NCI-H345 (cell line): ENCODE data around the gene GMPPB.
A peak's percentile ranks its signal among the peaks of the same experiment; 100 is the strongest.

ENCODE experiments used
- DNase-seq: peaks from one replicate; lab custom pipeline; 2025; lab: John Stamatoyannopoulos, UW

GMPPB gene

GRCh38 chr3:49729966-49730609, 6.3 kb upstream of the GMPPB start:
- no peak for DNase-seq

- no peak for DNase-seq
Observed at GRCh38 chr3:49727924-49728361, 4.2 kb upstream of the GMPPB start.

DNA sequence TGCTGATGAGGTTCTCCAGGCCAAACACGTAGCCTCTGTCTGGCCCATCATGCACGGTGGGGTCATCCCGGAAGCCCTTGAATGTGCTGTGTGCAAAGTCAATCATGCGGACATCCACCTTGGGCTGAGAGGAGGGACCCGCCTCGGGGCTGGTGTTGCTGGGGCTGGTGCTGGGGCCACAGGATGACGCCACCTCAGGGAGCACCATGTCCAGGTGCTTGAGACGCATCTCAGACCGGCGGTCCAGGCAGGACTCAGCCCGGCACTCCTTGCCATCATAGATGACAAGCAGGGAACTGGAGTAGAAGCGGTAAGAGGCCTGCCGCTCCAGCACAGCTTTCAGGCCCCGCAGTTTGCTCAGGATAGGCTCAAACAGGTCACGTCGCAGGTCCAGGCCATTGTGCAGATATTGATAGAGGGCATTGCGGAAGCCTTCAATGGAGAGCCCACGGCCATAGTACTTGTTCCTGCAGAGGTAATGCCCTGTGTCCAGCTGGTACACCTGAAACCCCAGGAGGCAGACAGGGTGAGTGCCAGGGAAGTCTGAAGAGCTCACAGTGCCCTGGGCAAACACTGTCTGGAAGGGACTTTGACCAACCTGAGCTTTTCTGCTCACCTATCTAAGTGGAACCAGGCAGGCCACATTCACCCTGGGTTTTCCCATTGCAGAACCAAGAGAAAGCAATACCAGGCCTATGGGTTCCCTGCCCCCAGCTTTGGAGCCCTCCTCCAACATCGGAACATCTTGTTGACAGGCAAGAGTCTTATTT, 3.6 kb upstream of the GMPPB start:
- no peak for DNase-seq

GRCh38 chr3:49725906-49726681, 2.3 kb upstream of the GMPPB start:
- DNase-seq = no peak

DNA sequence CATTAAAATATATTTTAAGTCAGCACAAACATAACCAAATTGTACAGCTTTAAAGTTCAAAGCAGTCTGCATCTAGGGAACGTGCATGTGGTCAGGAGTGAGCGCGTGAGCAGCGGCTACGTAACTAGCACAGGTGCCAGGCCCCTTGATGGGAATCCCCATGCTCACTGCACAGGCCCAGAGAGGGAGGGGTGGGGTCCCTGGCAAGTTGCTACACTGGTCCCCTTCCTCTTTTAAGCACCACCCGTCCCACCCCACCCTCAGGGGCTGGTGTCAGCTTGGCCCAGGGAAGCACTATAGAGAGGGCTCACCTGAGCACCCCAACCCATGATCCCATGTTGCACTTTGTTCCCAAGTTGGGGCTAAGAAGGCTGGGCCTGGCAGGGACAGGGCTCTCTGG, 835 bp upstream of the GMPPB start:
- DNase-seq = no peak

- DNase-seq = peak; percentile 34
Observed at GRCh38 chr3:49723296-49723627, 489 bp downstream of the GMPPB start.

GRCh38 chr3:49722896-49723295, 855 bp downstream of the GMPPB start:
- DNase-seq = no peak

DNA sequence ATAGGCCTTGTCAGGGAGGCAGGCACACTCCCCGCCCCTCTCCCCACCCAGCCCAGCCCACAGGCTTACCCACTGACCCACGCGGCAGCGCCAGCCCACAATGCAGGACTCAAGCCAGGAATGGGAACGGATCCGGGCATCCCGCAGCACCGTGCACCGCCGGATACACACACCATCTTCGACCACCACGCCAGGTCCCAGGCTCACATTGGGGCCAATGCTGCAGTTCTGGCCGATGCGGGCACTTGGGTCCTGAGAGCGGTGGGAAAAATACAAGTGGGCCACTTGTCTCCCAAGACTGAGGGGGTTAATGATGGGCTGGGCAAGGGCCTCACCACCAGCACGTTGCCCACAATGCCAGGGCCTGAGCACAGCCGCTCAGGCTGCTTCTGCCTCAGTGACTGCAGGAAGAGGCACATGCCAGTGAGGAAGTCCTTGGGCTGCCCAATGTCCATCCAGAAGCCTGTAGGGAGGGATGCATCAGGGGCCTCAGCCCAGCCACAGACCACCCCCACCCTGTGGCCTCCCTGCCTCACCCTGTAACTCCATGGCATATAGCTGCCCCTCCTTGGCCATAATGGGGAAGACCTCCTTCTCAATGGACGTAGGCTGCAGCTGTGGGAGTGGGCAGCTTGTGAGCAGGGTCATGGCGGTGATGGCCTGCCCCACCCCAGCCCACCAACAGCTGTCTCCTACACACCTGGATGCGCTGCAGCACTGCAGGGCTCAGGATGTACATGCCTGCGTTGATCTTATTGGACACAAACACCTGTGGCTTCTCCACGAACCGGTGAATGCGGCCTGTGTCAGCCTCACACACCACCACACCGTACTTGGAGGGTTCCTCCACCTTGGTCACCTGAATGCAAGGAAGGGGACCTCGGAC, 1.6 kb downstream of the GMPPB start:
- no peak for DNase-seq

DNA sequence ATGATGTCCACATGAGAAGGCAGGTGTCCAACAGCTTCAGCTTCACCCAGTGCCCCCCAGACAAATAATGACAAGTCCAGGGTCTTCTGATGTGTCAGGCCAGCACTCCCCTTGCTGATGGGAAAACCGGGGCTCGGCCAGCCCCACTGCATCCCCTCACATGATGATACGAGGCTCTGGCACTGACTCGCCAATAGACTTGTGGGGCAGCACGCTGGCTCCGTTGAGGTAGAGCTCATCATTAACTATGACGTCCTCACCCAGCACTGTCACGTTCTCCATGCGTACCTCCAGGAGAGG, 2.2 kb downstream of the GMPPB start:
- DNase-seq = no peak

DNA sequence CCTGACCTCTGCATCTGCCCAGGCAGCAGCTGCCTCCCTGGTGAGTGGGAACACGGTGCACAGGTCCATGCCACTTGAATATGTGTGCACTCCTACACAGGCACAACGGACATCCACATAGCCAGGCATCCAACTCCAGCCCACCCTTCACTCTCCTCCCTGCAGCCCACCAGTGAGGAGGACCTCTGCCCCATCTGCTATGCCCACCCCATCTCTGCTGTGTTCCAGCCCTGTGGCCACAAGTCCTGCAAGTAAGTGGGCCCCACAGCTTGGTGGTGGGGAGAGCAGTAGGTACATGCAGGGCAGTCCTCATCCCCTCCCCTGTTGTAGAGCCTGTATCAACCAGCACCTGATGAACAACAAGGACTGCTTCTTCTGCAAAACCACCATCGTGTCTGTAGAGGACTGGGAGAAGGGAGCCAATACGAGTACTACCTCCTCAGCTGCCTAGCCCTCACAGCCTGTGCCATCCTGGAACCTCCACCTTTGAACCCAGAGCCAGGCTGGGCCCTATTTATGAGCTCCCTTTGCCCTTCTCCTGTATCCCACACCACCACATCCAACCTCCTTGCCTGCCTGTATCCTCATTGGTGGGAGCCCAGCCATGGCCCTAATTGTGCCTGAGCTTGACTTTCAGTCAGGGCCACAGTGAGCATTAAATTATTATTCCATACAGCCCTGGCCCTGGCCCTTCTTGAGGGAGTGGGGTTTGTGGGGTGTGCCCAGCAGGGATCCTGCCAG, 2.7 kb downstream of the GMPPB start:
- DNase-seq = no peak

DNA sequence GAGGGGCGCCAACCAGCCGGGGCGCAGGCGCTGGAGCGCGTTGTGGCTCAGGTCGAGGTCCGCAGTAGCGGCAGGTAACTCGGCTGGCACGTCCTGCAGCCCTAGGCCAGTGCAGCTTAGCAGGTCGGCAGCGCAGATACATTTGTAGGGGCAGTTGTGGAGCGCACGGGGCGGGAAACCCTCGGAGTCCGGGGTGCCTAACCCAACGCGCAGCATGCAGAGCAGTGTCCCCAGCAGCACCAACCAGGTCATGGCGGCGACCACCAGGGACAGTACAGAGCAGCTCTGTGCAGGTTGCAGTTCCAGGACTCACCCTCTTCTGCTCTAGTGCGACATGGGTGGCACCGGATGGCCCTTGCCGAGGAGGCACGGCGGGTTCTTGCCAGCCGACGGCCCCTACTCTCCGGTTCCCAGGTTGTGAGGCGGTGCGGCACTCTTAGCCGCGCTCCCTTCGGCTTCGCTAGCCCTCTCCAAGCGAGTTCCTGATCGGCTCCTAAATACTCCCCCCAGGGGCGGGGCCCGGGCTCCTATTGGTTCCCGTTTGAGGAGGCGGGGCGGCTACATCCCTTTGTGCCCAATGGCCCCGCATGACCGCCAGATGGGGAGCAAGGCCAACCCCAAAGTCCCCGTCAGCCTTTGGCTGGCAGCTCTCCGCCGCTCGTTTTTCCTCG, 4.4 kb downstream of the GMPPB start, which contains the start of gene AMIGO3:
AMIGO3 (minus strand) TSS at position 471 of the 671 bp plus-strand sequence; CDS start at position 252, 219 bp downstream.
- peak; percentile 66 for DNase-seq

- no peak for DNase-seq
Observed at GRCh38 chr3:49718858-49719213, 4.9 kb downstream of the GMPPB start.

GRCh38 chr3:49717959-49718857, 5.5 kb downstream of the GMPPB start:
- no peak for DNase-seq

DNA sequence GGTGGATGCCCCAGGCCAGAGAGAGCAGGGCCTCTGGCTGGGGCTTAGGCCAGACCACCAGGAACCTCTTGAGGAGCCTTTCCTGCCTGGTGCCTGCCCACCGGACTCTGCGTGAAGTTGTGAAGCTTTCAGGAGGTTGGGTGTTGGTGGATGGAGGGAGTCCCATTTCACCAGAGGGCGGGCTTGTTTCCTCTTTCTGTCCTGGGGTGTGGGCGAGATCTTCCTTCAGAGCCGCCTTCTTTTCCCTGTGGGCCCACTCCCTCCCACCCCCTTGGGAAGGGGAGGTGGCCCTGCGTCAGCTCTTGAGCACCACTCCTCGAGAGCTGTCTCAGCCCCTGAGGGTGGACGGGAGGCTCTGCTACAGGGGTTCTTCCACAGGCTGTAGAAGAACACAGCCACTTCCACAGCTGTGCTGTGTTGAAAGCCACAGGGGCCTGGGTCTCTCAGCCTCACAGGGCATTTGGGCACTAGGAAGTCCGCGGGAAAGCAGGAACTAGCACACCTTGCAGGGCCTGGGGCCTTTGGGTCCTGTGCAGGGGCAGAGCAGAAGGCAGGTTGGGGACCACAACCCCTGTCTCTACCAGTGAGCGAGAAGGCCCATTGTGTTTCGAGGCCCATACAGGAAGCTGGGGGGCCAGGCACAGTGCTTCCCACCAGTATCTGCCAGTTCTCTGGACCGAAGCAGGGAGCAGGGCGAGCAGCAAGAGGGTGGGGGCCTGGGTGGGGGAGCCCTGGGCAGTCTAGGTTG, 6.4 kb downstream of the GMPPB start:
- DNase-seq = no peak

DNA sequence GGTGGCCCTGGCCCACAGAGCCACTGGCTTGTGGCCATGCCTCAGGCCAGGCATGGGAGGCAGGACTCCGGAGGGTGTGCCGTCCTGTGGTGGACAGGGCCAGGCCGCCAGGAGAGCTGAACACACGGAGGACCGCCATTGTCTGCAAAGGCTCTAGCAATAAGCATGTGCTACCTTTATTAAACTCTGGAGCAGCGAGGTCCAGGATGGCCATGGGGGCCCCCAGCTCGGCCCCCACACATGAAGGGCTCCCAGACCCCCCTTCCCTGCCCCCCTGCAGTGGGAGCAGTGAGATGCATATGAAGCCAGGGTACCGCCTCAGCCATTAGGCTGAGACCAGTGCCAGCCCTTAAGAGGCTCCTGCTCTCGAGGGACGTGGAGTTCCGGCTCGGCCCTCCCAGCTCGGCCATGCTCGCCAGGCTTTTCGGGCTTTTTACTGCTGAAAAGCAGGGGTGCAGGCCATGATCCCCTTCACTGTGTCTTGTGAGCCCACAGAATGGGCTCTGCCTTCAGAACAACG, 7.0 kb downstream of the GMPPB start:
- no peak for DNase-seq

DNA sequence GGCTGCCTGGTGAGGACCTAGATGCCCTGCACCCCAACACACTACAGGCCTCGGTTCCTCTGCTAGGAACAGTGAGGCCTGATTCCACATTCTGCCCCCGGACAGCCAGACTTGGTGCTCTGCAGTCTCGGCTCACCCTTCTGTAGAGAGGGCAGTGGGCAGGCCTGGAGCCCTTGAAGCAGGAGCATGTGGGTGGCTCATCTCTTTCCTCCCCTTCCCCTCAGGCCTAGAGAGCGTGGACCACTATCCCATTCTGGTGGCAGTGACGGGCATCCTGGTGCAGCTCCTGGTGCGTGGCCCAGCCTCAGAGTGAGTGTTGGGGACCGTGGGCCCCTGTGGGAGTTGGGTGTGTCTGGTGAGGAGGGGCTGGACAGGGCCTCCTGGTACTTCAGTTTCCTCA, 7.6 kb downstream of the GMPPB start:
- DNase-seq = no peak

- no peak for DNase-seq
Observed at GRCh38 chr3:49715611-49716121, 8.1 kb downstream of the GMPPB start.

DNA sequence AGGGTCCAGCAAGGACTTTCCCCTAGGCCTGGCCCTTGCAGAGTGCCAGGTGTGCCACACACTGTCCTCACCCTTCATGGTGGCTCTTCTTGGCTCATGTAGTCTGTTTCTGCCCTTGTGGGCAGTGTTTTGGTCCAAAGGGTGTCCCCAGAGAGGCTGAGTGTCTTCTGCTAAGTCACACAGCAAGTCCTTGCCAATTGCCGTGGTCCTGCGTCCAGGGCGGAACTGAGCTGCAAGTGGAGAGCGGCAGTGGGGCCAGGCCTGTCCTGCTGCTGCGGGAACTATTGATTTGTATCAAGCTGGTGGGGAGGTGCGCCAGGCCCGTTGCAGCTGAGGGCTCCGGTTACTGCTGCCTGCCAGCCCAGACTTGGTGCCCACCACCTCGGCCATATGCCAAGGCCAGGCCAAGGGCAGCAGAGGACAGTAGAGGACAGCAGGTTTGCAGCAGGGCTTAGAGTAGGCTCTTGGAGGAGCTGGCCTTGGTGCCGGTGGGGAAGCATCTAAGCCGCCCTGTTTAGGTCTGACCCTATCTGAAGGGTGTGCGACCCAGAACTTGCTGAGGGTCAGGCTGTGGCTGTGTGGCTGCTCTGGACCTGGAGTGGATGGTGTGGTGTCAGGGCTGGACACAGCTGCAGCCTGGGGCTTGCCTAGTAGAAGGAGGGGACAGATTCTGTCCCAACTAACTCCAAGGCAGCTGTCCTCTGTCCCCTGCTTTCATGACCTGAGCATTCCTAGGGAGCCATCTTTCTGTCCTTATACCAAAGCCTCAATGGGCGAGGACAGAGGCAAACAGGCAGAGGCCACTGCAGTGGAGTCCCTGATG, 8.8 kb downstream of the GMPPB start:
- no peak for DNase-seq
